GM23248 (cell line): Measurements from ENCODE around the gene SMOC2.

Source experiments
- EZH2 ChIP-seq: fragments of 200-600 bp; sonication (generic); IDR thresholded peaks from 2 replicates; pipeline ENCODE4 v1.6.1; 2018; ENCODE audit warnings: antibody characterized with exemption, mild to moderate bottlenecking; ENCODE audit not compliant: insufficient read depth, poor library complexity, severe bottlenecking
- EZH2phosphoT487 ChIP-seq: fragments of 200-600 bp; sonication (generic); IDR thresholded peaks from 2 replicates; pipeline ENCODE4 v1.6.1; 2018; ENCODE audit warnings: antibody characterized with exemption, moderate library complexity, mild to moderate bottlenecking, low read depth; ENCODE audit not compliant: insufficient read depth

- TF ChIP-seq EZH2 (no peak), EZH2phosphoT487 (no peak)
Measured at GRCh38 chr6:168501561-168501960, 60.6 kb downstream of the SMOC2 start.
